Esophagus muscularis mucosa (tissue), 4 donors: ENCODE measurements around the gene JAKMIP1.

ENCODE experiments used
- EP300 ChIP-seq: sonication (generic); formaldehyde crosslinking; IDR thresholded peaks from one replicate; pipeline ENCODE4 v1.6.1; 2017; ENCODE audit warnings: antibody characterized with exemption
- POLR2A ChIP-seq: fragments of 450-650 bp; IDR thresholded peaks from one replicate; pipeline ENCODE4 v1.6.1; 2017; ENCODE audit warnings: antibody characterized with exemption, moderate library complexity, mild to moderate bottlenecking, low read depth
- POLR2AphosphoS5 ChIP-seq, 2 donors: sonication (generic); formaldehyde crosslinking; IDR thresholded peaks; one replicate each; pipeline ENCODE4 v1.6.1; 2017; ENCODE audit warnings: antibody characterized with exemption in 2 of 2
- TF ChIP-seq, protein P1 (sequence below), 3 experiments: fragments of 200-600 bp in 2 of 3; fragments of 450-650 bp in 1 of 3; sonication (generic) in 2 of 3; IDR thresholded peaks; one replicate each; pipeline ENCODE4 v1.5.1; 2017 to 2019; ENCODE audit warnings: antibody characterized with exemption in 3 of 3, mild to moderate bottlenecking in 2 of 3, moderate library complexity in 1 of 3

DNA sequence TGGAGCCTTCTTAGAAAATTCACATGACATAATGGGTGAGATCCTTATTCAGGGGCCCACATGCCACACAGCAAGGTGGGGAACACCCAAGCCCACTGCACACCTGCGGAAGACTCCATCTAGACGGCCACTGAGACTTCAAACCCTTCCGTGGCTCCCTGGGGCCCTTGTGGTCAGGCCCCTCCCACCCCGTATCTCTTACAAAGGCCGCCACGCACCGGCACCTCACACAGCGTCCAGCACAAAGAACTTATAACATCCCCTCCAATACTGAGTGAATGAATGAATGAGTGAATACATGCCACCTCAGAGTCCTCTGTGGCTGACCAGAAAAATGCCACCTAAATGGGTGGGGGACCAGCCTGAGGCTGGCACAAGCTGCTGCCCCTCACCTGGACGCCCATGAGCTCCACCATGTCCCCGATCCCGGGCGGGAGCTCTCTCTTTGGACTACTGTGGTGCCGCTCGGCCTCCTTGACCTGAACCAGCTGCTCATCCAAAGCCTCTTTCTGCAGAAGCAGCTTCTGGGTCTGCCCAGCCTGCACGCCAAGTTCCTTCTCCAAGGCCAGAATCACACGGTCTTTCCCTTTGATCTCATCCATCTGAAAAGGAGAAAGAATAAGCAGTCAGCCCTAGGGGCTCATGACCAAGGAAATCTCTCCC, 115.2 kb downstream of the JAKMIP1 start:
- TF ChIP-seq, protein P1, sequence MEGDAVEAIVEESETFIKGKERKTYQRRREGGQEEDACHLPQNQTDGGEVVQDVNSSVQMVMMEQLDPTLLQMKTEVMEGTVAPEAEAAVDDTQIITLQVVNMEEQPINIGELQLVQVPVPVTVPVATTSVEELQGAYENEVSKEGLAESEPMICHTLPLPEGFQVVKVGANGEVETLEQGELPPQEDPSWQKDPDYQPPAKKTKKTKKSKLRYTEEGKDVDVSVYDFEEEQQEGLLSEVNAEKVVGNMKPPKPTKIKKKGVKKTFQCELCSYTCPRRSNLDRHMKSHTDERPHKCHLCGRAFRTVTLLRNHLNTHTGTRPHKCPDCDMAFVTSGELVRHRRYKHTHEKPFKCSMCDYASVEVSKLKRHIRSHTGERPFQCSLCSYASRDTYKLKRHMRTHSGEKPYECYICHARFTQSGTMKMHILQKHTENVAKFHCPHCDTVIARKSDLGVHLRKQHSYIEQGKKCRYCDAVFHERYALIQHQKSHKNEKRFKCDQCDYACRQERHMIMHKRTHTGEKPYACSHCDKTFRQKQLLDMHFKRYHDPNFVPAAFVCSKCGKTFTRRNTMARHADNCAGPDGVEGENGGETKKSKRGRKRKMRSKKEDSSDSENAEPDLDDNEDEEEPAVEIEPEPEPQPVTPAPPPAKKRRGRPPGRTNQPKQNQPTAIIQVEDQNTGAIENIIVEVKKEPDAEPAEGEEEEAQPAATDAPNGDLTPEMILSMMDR (IDR thresholded peaks at IDR 0.05) = no peak
- TF ChIP-seq POLR2AphosphoS5 (IDR thresholded peaks at IDR 0.05) (no peak), POLR2A (no peak), EP300 (no peak)
